ENCODE data around the gene RHBDD1. TPM values are rescaled to one million over a fixed set of nuclear protein-coding genes. Genes with fewer than 3 reads are reported as not detected.

The RHBDD1 gene
- total RNA-seq, 1 donor from 2014 or later = 3.7 TPM

GRCh38 chr2:226883296-226883795, 47.5 kb downstream of the RHBDD1 start:
- intact Hi-C loops (cut with DNase I) = no loop called here
- no peak for TF ChIP-seq CTCF (IDR thresholded peaks at IDR 0.05)
- Histone ChIP-seq H3K36me3 (peaks cover 0 to 4% of the 10 kb centered on the region in 2 donors), H3K4me3 (no peak overlapping the region), H3K9me3 (no peaks in the 10 kb centered on the region), H3K27ac (no peak overlapping the region), H3K27me3 (no peaks in the 10 kb centered on the region), H3K4me1 (no peaks in the 10 kb centered on the region)
- DNase-seq (ENCODE audit: low spot score in 2 of 2) = no peak

- H3K4me3 ChIP-seq = no peak overlapping the region
- DNase-seq (ENCODE audit: low spot score in 2 of 2) = no peak
- intact Hi-C loops (cut with DNase I) = no loop called here
- H3K36me3 ChIP-seq = peaks cover 0 to 4% of the 10 kb centered on the region in 2 donors
- H3K27ac ChIP-seq = no peak overlapping the region
- H3K27me3 ChIP-seq = no peaks in the 10 kb centered on the region
- no peaks in the 10 kb centered on the region for H3K4me1 ChIP-seq
- TF ChIP-seq CTCF (IDR thresholded peaks at IDR 0.05) = no peak
- H3K9me3 ChIP-seq = no peaks in the 10 kb centered on the region
Observed at GRCh38 chr2:226884166-226884565, 48.3 kb downstream of the RHBDD1 start.

GRCh38 chr2:226885769-226886435, 50.0 kb downstream of the RHBDD1 start:
- H3K9me3 ChIP-seq = no peaks in the 10 kb centered on the region
- H3K36me3 ChIP-seq = peaks cover 0 to 4% of the 10 kb centered on the region in 2 donors
- no peak overlapping the region for H3K27ac ChIP-seq
- no peak for DNase-seq (ENCODE audit: low spot score in 2 of 2)
- intact Hi-C loops (cut with DNase I) = no loop called here
- H3K4me1 ChIP-seq = no peaks in the 10 kb centered on the region
- no peaks in the 10 kb centered on the region for H3K27me3 ChIP-seq
- no peak overlapping the region for H3K4me3 ChIP-seq
- TF ChIP-seq CTCF (IDR thresholded peaks at IDR 0.05) = no peak

- DNase-seq (ENCODE audit: low spot score in 2 of 2) = no peak
- TF ChIP-seq CTCF (IDR thresholded peaks at IDR 0.05) = no peak
- Histone ChIP-seq H3K27me3 (no peaks in the 10 kb centered on the region), H3K36me3 (no peaks in the 10 kb centered on the region), H3K4me1 (no peaks in the 10 kb centered on the region), H3K4me3 (no peak overlapping the region), H3K9me3 (no peaks in the 10 kb centered on the region), H3K27ac (no peak overlapping the region)
- intact Hi-C loops (cut with DNase I) = no loop called here
Observed at GRCh38 chr2:226887940-226888339, 52.1 kb downstream of the RHBDD1 start.

GRCh38 chr2:226888378-226888965, 52.6 kb downstream of the RHBDD1 start:
- H3K4me3 ChIP-seq = no peak overlapping the region
- no peaks in the 10 kb centered on the region for H3K4me1 ChIP-seq
- H3K27me3 ChIP-seq = no peaks in the 10 kb centered on the region
- H3K36me3 ChIP-seq = no peaks in the 10 kb centered on the region
- no peak for TF ChIP-seq CTCF (IDR thresholded peaks at IDR 0.05)
- H3K27ac ChIP-seq = no peak overlapping the region
- DNase-seq (ENCODE audit: low spot score in 2 of 2) = no peak
- intact Hi-C loops (cut with DNase I) = no loop called here
- no peaks in the 10 kb centered on the region for H3K9me3 ChIP-seq

Data from ascending aorta (tissue), 2 donors.